Measurements from ENCODE around the gene ZFR. TPM values are rescaled to one million over a fixed set of nuclear protein-coding genes. Genes with fewer than 3 reads are reported as not detected.
A peak's percentile ranks its signal among the peaks of the same experiment; 100 is the strongest.

ZFR gene
- polyA plus RNA-seq, 3 donors, result 29.8 to 81.8 (median 62.3) TPM

- Mint-ChIP-seq H3K27ac (no peak overlapping the region), H3K36me3 (peaks cover 57 to 77% of the 10 kb centered on the region in 2 donors), H3K4me1 (no peaks in the 10 kb centered on the region), H3K9me3 (peaks cover 0 to 2% (median 0%) of the 10 kb centered on the region in 7 donors), H3K4me3 (no peak overlapping the region), H3K27me3 (ENCODE audit: low read depth in 3 of 3) (no peaks in the 10 kb centered on the region)
- no peak for TF ChIP-seq CTCF (IDR thresholded peaks at IDR 0.05)
- no CpG with 5 or more reads among the region's 5 CpGs for WGBS (ENCODE audit: insufficient coverage)
- Histone ChIP-seq H3K27me3 (ENCODE audit: control insufficient read depth in 2 of 2, insufficient read depth in 2 of 2, low read length in 2 of 2) (no peaks in the 10 kb centered on the region), H3K79me2 (ENCODE audit: insufficient read depth, low read length) (peaks cover under 1% of the 10 kb centered on the region), H3K4me3 (replicated peaks in 1 of 3; ENCODE audit: low read depth in 2 of 3, low read length in 3 of 3) (no peak overlapping the region), H4K20me1 (ENCODE audit: insufficient read depth, low read length) (no peaks in the 10 kb centered on the region), H3K9ac (ENCODE audit: insufficient read depth, low read length, poor library complexity, severe bottlenecking) (no peak overlapping the region), H3K4me2 (replicated peaks; ENCODE audit: extremely low read depth, low read length, poor library complexity, severe bottlenecking) (no peak overlapping the region), H3K27ac (ENCODE audit: low read depth in 1 of 2, low read length in 2 of 2) (no peak overlapping the region), H3K36me3 (replicated peaks in 1 of 2; ENCODE audit: control insufficient read depth in 1 of 2, insufficient read depth in 2 of 2, low read length in 2 of 2) (peaks cover 71 to 96% of the 10 kb centered on the region in 2 donors), H2AFZ (ENCODE audit: insufficient read depth, low read depth, low read length, poor library complexity, severe bottlenecking) (no peak overlapping the region), H3K9me3 (replicated peaks in 1 of 2; ENCODE audit: control insufficient read depth in 1 of 2, insufficient read depth in 1 of 2, low read length in 2 of 2) (no peaks in the 10 kb centered on the region), H3K4me1 (ENCODE audit: control insufficient read depth in 1 of 2, insufficient read depth in 2 of 2, low read length in 2 of 2) (no peaks in the 10 kb centered on the region)
- DNase-seq, result no peak
- intact Hi-C loops (cut with micrococcal nuclease), result no loop called here
Observed at GRCh38 chr5:32378966-32379365, 65.6 kb downstream of the ZFR start.

- no peaks in the 10 kb centered on the region for H3K4me1 Mint-ChIP-seq
- no peak overlapping the region for H3K9ac ChIP-seq (ENCODE audit: insufficient read depth, low read length, poor library complexity, severe bottlenecking)
- no peaks in the 10 kb centered on the region for H3K4me1 ChIP-seq (ENCODE audit: control insufficient read depth in 1 of 2, insufficient read depth in 2 of 2, low read length in 2 of 2)
- H3K36me3 Mint-ChIP-seq, result peaks cover 62 to 78% of the 10 kb centered on the region in 2 donors
- no peak overlapping the region for H3K27ac ChIP-seq (ENCODE audit: low read depth in 1 of 2, low read length in 2 of 2)
- 86% methylated on average over 4 of the region's 8 CpGs for WGBS (ENCODE audit: insufficient coverage)
- no peaks in the 10 kb centered on the region for H3K27me3 Mint-ChIP-seq (ENCODE audit: low read depth in 3 of 3)
- no peak for TF ChIP-seq CTCF (IDR thresholded peaks at IDR 0.05)
- H3K79me2 ChIP-seq (ENCODE audit: insufficient read depth, low read length), result peaks cover 3% of the 10 kb centered on the region
- no peaks in the 10 kb centered on the region for H3K27me3 ChIP-seq (ENCODE audit: control insufficient read depth in 2 of 2, insufficient read depth in 2 of 2, low read length in 2 of 2)
- DNase-seq, result no peak
- H2AFZ ChIP-seq (ENCODE audit: insufficient read depth, low read depth, low read length, poor library complexity, severe bottlenecking), result no peak overlapping the region
- no peaks in the 10 kb centered on the region for H4K20me1 ChIP-seq (ENCODE audit: insufficient read depth, low read length)
- peaks cover 57 to 88% of the 10 kb centered on the region in 2 donors for H3K36me3 ChIP-seq (replicated peaks in 1 of 2; ENCODE audit: control insufficient read depth in 1 of 2, insufficient read depth in 2 of 2, low read length in 2 of 2)
- no peaks in the 10 kb centered on the region for H3K9me3 Mint-ChIP-seq
- no peaks in the 10 kb centered on the region for H3K9me3 ChIP-seq (replicated peaks in 1 of 2; ENCODE audit: control insufficient read depth in 1 of 2, insufficient read depth in 1 of 2, low read length in 2 of 2)
- peak overlapping the region in 1 of 7 donors; percentile 21 for H3K27ac Mint-ChIP-seq
- intact Hi-C loops (cut with micrococcal nuclease), result no loop called here
- H3K4me3 ChIP-seq (replicated peaks in 1 of 3; ENCODE audit: low read depth in 2 of 3, low read length in 3 of 3), result no peak overlapping the region
- H3K4me2 ChIP-seq (replicated peaks; ENCODE audit: extremely low read depth, low read length, poor library complexity, severe bottlenecking), result no peak overlapping the region
- H3K4me3 Mint-ChIP-seq, result no peak overlapping the region
Observed at GRCh38 chr5:32369542-32370155, 74.9 kb downstream of the ZFR start.

Data from CD14-positive monocyte (primary cell).